KMS-11 (cell line): ENCODE measurements around the gene TRAF6.
"Not testable (repeated sequence)": the region's sequence is repeated elsewhere in the genome, so short reads cannot be mapped to it uniquely, and the experiment has no call there.

Experiments used
- H2AFZ ChIP-seq: fragments of 200-600 bp; sonication (generic); 2 replicates; pipeline ENCODE4 v1.6.1; 2016; ENCODE audit warnings: antibody characterized with exemption, mixed run types, low read depth
- H3K27ac ChIP-seq: fragments of 200-600 bp; sonication (generic); 2 replicates; pipeline ENCODE4 v1.6.1; 2016; ENCODE audit warnings: mild to moderate bottlenecking, mixed run types
- H3K27me3 ChIP-seq: fragments of 200-600 bp; sonication (generic); 2 replicates; pipeline ENCODE4 v1.6.1; 2017; ENCODE audit warnings: mild to moderate bottlenecking, low read depth, mixed run types, moderate library complexity; ENCODE audit not compliant: insufficient read depth
- H3K36me3 ChIP-seq: fragments of 200-600 bp; sonication (generic); 2 replicates; pipeline ENCODE4 v1.6.1; 2017; ENCODE audit warnings: mild to moderate bottlenecking, mixed run types; ENCODE audit not compliant: insufficient read depth
- H3K4me1 ChIP-seq: fragments of 200-600 bp; sonication (generic); 2 replicates; pipeline ENCODE4 v1.6.1; 2016; ENCODE audit warnings: mild to moderate bottlenecking, low read depth, mixed run types; ENCODE audit not compliant: poor library complexity, severe bottlenecking
- H3K4me2 ChIP-seq: fragments of 200-600 bp; sonication (generic); 2 replicates; pipeline ENCODE4 v1.7.0; 2016; ENCODE audit warnings: mild to moderate bottlenecking, mixed run types
- H3K4me3 ChIP-seq: fragments of 200-600 bp; sonication (generic); IDR thresholded peaks from 2 replicates; pipeline ENCODE4 v1.6.1; 2017; ENCODE audit warnings: low read depth, low read length, mixed read lengths; ENCODE audit not compliant: insufficient read depth
- H3K79me2 ChIP-seq: fragments of 200-600 bp; sonication (generic); 2 replicates; pipeline ENCODE4 v1.6.1; 2016; ENCODE audit warnings: low read depth, mixed run types; ENCODE audit not compliant: insufficient read depth
- H3K9ac ChIP-seq: fragments of 200-600 bp; sonication (generic); 2 replicates; pipeline ENCODE4 v1.6.1; 2016; ENCODE audit warnings: mild to moderate bottlenecking, mixed run types
- H4K20me1 ChIP-seq: fragments of 200-600 bp; sonication (generic); 2 replicates; pipeline ENCODE4 v1.6.1; 2016; ENCODE audit warnings: mild to moderate bottlenecking, mixed run types; ENCODE audit not compliant: insufficient read depth
- CTCF ChIP-seq: fragments of 200-600 bp; sonication (generic); conservative IDR thresholded peaks from 2 replicates; pipeline ENCODE4 v1.6.1; 2017; ENCODE audit warnings: low read depth, mild to moderate bottlenecking, antibody characterized with exemption, low read length, moderate library complexity, mixed read lengths

The TRAF6 gene

GRCh38 chr11:36530840-36531239, 20.8 kb upstream of the TRAF6 start:
- Histone ChIP-seq H3K27ac (no peak overlapping the region), H3K4me3 (no peak overlapping the region), H2AFZ (no peak overlapping the region), H3K4me1 (no peaks in the 10 kb centered on the region), H3K79me2 (no peaks in the 10 kb centered on the region), H3K36me3 (no peaks in the 10 kb centered on the region), H4K20me1 (no peaks in the 10 kb centered on the region), H3K27me3 (no peaks in the 10 kb centered on the region), H3K4me2 (no peak overlapping the region), H3K9ac (no peak overlapping the region)
- TF ChIP-seq CTCF = no peak

GRCh38 chr11:36513965-36514364, 3.9 kb upstream of the TRAF6 start:
- H3K36me3 ChIP-seq = no peaks in the 10 kb centered on the region
- no peaks in the 10 kb centered on the region for H3K27me3 ChIP-seq
- no peak overlapping the region for H3K9ac ChIP-seq
- H4K20me1 ChIP-seq = no peaks in the 10 kb centered on the region
- H3K4me3 ChIP-seq = no peak overlapping the region
- H3K4me2 ChIP-seq = no peak overlapping the region
- no peak overlapping the region for H3K27ac ChIP-seq
- no peak overlapping the region for H2AFZ ChIP-seq
- no peaks in the 10 kb centered on the region for H3K4me1 ChIP-seq
- H3K79me2 ChIP-seq = peaks cover 1% of the 10 kb centered on the region; the same call in 1 of the 2 replicates
- TF ChIP-seq CTCF = no peak

DNA sequence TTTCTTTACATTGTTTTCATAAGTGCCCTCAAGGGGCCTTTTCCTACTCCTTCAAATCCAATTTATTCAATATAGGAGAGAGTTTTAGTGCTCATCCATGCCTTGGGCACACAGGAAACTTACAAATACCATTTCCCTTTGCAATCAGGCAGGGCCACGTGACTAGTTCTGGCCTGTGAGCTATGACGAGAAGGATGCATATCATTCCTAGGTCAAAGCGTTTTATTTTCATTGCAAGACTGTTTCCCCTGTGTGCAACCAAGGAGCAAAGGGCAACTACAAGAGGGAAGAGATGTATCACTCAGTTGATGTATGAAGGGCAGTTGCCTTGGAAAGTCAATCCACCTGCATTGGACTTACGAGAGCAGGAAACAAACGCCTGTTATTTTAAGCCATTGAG, 1.9 kb upstream of the TRAF6 start:
- Histone ChIP-seq H2AFZ (no peak overlapping the region), H3K27me3 (no peaks in the 10 kb centered on the region), H3K4me2 (no peak overlapping the region), H3K9ac (no peak overlapping the region), H4K20me1 (no peaks in the 10 kb centered on the region), H3K27ac (no peak overlapping the region), H3K4me1 (peaks cover 8% of the 10 kb centered on the region), H3K4me3 (no peak overlapping the region), H3K79me2 (peaks cover 13% of the 10 kb centered on the region; the same call in 1 of the 2 replicates), H3K36me3 (no peaks in the 10 kb centered on the region)
- TF ChIP-seq CTCF = no peak

- H2AFZ ChIP-seq = peak overlapping the region; percentile 97
- peaks cover 13% of the 10 kb centered on the region; the same call in 1 of the 2 replicates for H3K79me2 ChIP-seq
- H4K20me1 ChIP-seq, H3K9ac ChIP-seq, H3K27me3 ChIP-seq, H3K4me3 ChIP-seq, H3K4me2 ChIP-seq, H3K4me1 ChIP-seq, H3K36me3 ChIP-seq, H3K27ac ChIP-seq: not testable (repeated sequence)
These were observed 990 bp upstream of the TRAF6 start for GRCh38 chr11:36511062-36511461.

DNA sequence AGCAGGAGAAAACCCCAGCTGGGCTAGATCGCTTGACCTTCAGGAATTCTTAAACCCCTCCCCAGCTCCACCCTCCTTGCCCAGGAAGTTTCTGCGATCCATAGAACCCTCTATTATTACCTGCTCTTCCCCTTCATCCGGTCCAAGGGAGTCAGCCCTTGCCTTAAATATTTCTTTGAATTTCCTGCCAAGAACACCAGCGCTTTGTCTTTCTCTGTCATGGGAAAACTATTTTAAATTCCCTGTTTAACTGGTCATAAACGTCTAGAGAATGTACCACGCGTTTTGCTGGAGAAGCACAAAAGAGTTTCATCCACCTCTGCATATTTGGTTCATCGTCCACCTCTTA, 496 bp upstream of the TRAF6 start:
- no peak for TF ChIP-seq CTCF

More for the DNA sequence above, 496 bp upstream of the TRAF6 start:
- Histone ChIP-seq H3K4me2 (peak overlapping the region; percentile 90), H4K20me1 (no peaks in the 10 kb centered on the region), H3K9ac (peak overlapping the region; percentile 75; the same call in 1 of the 2 replicates), H3K27ac (no peak overlapping the region), H3K36me3 (no peaks in the 10 kb centered on the region), H3K4me1 (peaks cover 8% of the 10 kb centered on the region), H2AFZ (peak overlapping the region; percentile 97), H3K79me2 (peaks cover 13% of the 10 kb centered on the region; the same call in 1 of the 2 replicates), H3K4me3 (no peak overlapping the region), H3K27me3 (no peaks in the 10 kb centered on the region)
